Measurements from ENCODE around the gene EARS2.

DNA sequence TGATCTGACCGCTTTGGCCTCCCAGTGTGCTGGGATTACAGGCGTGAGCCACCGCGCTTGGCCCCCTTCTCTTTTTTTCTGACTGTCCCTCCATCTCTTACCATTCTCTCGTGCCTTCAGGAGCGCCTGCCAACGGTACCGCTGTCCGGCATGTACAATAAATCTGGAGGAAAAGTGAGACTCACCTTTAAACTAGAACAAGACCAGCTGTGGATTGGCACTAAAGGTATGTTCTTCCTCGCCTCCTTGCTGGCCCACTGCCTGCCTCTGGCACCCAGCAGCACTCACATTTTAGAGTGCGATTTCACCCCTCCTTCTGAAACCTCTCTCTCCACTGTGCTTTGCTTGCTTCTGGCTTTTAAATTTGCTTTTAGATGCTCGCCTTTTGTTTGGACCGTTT is 5.4 kb upstream of the EARS2 start:
- no peak for TF ChIP-seq POLR2A (IDR thresholded peaks at IDR 0.05)
- TF ChIP-seq, protein P1, sequence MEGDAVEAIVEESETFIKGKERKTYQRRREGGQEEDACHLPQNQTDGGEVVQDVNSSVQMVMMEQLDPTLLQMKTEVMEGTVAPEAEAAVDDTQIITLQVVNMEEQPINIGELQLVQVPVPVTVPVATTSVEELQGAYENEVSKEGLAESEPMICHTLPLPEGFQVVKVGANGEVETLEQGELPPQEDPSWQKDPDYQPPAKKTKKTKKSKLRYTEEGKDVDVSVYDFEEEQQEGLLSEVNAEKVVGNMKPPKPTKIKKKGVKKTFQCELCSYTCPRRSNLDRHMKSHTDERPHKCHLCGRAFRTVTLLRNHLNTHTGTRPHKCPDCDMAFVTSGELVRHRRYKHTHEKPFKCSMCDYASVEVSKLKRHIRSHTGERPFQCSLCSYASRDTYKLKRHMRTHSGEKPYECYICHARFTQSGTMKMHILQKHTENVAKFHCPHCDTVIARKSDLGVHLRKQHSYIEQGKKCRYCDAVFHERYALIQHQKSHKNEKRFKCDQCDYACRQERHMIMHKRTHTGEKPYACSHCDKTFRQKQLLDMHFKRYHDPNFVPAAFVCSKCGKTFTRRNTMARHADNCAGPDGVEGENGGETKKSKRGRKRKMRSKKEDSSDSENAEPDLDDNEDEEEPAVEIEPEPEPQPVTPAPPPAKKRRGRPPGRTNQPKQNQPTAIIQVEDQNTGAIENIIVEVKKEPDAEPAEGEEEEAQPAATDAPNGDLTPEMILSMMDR (IDR thresholded peaks at IDR 0.05) = no peak
